ENCODE data around the gene POLR2L. TPM values are rescaled to one million over a fixed set of nuclear protein-coding genes. Genes with fewer than 3 reads are reported as not detected.

Gene POLR2L
- total RNA-seq, 1 experiment from 2014 or later: 99.7 TPM

DNA sequence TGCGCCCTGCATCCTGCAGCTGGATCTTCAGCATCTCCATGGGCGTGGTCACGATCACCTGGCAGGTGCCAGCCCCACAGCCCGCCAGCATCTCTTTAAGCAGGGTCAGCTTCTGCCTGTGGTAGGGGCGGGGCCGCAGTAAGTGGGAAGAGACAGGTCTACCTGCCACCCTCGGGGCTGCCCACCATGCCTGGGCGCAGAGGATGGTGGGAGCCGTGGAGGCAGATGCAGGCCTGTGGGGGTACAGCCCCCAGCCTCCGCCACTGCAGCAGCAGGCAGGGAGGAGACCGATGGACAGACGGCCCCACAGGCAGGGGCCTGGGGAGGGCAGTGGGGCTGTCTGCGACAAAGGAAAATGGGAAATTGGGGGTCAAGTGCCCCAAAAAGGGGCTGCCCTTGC, 49.5 kb downstream of the POLR2L start:
- no peak for DNase-seq
- no peaks in the 10 kb centered on the region for H3K9me3 ChIP-seq (ENCODE audit: insufficient read depth, low read depth)
- TF ChIP-seq, protein P1, sequence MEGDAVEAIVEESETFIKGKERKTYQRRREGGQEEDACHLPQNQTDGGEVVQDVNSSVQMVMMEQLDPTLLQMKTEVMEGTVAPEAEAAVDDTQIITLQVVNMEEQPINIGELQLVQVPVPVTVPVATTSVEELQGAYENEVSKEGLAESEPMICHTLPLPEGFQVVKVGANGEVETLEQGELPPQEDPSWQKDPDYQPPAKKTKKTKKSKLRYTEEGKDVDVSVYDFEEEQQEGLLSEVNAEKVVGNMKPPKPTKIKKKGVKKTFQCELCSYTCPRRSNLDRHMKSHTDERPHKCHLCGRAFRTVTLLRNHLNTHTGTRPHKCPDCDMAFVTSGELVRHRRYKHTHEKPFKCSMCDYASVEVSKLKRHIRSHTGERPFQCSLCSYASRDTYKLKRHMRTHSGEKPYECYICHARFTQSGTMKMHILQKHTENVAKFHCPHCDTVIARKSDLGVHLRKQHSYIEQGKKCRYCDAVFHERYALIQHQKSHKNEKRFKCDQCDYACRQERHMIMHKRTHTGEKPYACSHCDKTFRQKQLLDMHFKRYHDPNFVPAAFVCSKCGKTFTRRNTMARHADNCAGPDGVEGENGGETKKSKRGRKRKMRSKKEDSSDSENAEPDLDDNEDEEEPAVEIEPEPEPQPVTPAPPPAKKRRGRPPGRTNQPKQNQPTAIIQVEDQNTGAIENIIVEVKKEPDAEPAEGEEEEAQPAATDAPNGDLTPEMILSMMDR (conservative IDR thresholded peaks at IDR 0.05): no peak
- TF ChIP-seq EZH2 (IDR thresholded peaks at IDR 0.05; ENCODE audit: low read depth): no peak
- intact Hi-C loops (cut with micrococcal nuclease; ENCODE audit: unreplicated experiment): no loop called here
- H3F3A ChIP-seq (ENCODE audit: insufficient read depth, low read depth): peaks cover 7% of the 10 kb centered on the region; the same call in 1 of the 2 replicates
- no peak overlapping the region for H3K27ac ChIP-seq
- H4K20me1 ChIP-seq (ENCODE audit: insufficient read depth): no peaks in the 10 kb centered on the region
- H3K4me1 ChIP-seq (replicated peaks; ENCODE audit: insufficient read depth): peaks cover 8% of the 10 kb centered on the region
- H3K27me3 ChIP-seq (ENCODE audit: insufficient read depth, low read depth): no peaks in the 10 kb centered on the region
- H3K4me2 ChIP-seq: no peak overlapping the region
- H2AFZ ChIP-seq: no peak overlapping the region
- ChIA-PET POLR2A (ENCODE audit: unreplicated experiment) (no interaction called here), CTCF (no interaction called here)
- no TSS peak for BruUV-seq (replicated peaks)
- no peaks in the 10 kb centered on the region for H3K36me3 ChIP-seq (ENCODE audit: low read depth)
- H3K79me2 ChIP-seq (ENCODE audit: low read depth): no peaks in the 10 kb centered on the region
- no peaks in the 10 kb centered on the region for H3K9me2 ChIP-seq (ENCODE audit: insufficient read depth)
- H3K4me3 ChIP-seq: no peak overlapping the region

DNA sequence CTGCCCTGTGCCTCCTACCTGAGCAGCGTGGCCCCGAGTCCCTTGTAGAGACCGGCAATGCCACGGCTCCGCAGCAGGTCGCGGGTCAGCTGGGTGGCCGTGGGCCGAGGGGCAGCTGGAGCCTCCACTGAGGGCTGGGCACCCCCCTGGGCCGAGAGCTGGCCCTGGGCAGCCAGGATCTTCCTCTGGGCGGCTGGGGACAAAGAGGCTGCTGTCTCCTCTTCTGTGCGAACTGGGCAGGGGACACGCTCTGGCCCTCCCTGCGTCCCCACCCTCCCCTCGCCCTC, 49.9 kb downstream of the POLR2L start:
- H3K4me3 ChIP-seq: no peak overlapping the region
- H3K36me3 ChIP-seq (ENCODE audit: low read depth): no peaks in the 10 kb centered on the region
- H3K9me2 ChIP-seq (ENCODE audit: insufficient read depth): no peaks in the 10 kb centered on the region
- TF ChIP-seq, protein P1 (conservative IDR thresholded peaks at IDR 0.05): no peak
- TF ChIP-seq EZH2 (IDR thresholded peaks at IDR 0.05; ENCODE audit: low read depth): no peak
- no TSS peak for BruUV-seq (replicated peaks)
- no peaks in the 10 kb centered on the region for H4K20me1 ChIP-seq (ENCODE audit: insufficient read depth)
- no peaks in the 10 kb centered on the region for H3K79me2 ChIP-seq (ENCODE audit: low read depth)
- intact Hi-C loops (cut with micrococcal nuclease; ENCODE audit: unreplicated experiment): no loop called here
- H3K4me1 ChIP-seq (replicated peaks; ENCODE audit: insufficient read depth): peaks cover 8% of the 10 kb centered on the region
- H3K9me3 ChIP-seq (ENCODE audit: insufficient read depth, low read depth): no peaks in the 10 kb centered on the region
- peaks cover 7% of the 10 kb centered on the region; the same call in 1 of the 2 replicates for H3F3A ChIP-seq (ENCODE audit: insufficient read depth, low read depth)
- ChIA-PET CTCF (no interaction called here), POLR2A (ENCODE audit: unreplicated experiment) (no interaction called here)
- H3K27ac ChIP-seq: no peak overlapping the region
- H3K27me3 ChIP-seq (ENCODE audit: insufficient read depth, low read depth): no peaks in the 10 kb centered on the region
- H3K4me2 ChIP-seq: no peak overlapping the region
- no peak overlapping the region for H2AFZ ChIP-seq
- no peak for DNase-seq

DNA sequence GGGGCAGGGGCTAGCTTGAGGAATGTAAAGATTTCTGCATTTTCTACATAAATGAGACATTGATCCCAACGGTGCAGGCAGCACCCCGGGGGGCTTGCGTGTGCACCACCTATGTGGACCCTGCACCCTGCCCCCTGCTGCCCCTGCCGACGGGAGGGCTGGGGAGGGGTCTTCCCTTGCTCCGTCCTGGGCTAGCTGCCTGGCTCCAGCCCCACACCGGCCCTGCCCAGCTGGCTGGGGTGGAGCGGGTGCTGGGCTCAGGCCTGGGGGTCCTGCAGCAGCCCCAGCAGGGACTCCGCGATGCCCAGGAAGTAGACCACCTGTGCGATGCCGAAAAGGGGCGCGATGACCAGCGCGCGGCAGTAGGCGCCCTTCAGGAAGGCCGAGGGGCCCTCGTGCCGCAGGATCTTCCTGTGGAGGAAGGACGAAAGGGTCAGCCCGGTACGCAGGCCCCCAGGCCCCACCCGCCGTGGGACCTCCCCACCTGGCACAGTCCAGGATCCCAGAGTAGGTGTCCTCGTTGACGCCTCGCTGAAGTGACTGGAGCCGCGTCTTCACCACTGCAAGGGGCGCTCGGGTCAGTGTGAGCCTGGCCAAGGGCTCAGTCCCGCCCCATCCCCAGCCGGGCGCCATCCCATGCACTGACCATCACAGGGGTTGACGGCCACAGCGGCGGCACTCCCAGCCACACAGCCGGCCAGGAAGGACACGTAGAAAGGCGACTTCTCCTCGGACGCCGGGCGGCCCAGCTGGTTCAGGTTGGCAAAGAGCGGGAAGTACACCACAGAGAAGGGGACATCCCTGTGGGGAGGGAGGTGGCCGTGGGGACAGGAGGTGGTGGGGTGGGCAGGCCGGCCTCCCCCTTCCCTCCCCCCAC, 50.4 kb downstream of the POLR2L start:
- intact Hi-C loops (cut with micrococcal nuclease; ENCODE audit: unreplicated experiment): no loop called here
- ChIA-PET CTCF (no interaction called here), POLR2A (ENCODE audit: unreplicated experiment) (no interaction called here)
- no peak overlapping the region for H3K4me2 ChIP-seq
- H3F3A ChIP-seq (ENCODE audit: insufficient read depth, low read depth): peaks cover 7% of the 10 kb centered on the region; the same call in 1 of the 2 replicates
- H3K27me3 ChIP-seq (ENCODE audit: insufficient read depth, low read depth): no peaks in the 10 kb centered on the region
- no peaks in the 10 kb centered on the region for H4K20me1 ChIP-seq (ENCODE audit: insufficient read depth)
- no peak overlapping the region for H2AFZ ChIP-seq
- no TSS peak for BruUV-seq (replicated peaks)
- no peak for DNase-seq
- no peak overlapping the region for H3K4me3 ChIP-seq
- no peaks in the 10 kb centered on the region for H3K9me2 ChIP-seq (ENCODE audit: insufficient read depth)
- H3K27ac ChIP-seq: no peak overlapping the region
- no peaks in the 10 kb centered on the region for H3K9me3 ChIP-seq (ENCODE audit: insufficient read depth, low read depth)
- H3K4me1 ChIP-seq (replicated peaks; ENCODE audit: insufficient read depth): peaks cover 6% of the 10 kb centered on the region
- no peaks in the 10 kb centered on the region for H3K79me2 ChIP-seq (ENCODE audit: low read depth)
- TF ChIP-seq, protein P1 (conservative IDR thresholded peaks at IDR 0.05): no peak
- TF ChIP-seq EZH2 (IDR thresholded peaks at IDR 0.05; ENCODE audit: low read depth): no peak
- H3K36me3 ChIP-seq (ENCODE audit: low read depth): no peaks in the 10 kb centered on the region

All from PC-9 (cell line).